Liver (tissue), 9 donors: ENCODE results near the gene TGM2. TPM values are rescaled to one million over a fixed set of nuclear protein-coding genes. Genes with fewer than 3 reads are reported as not detected.

Experiments
- DNase-seq: peaks from one replicate; pipeline ENCODE4 v3.0.0-alpha.2; 2017; ENCODE audit warnings: low spot score
- H3K27ac ChIP-seq, 2 donors: one replicate each; pipeline ENCODE4 v1.7.0; 2013; ENCODE audit warnings: inconsistent platforms in 2 of 2, low read length in 2 of 2, control low read depth in 1 of 2, low read depth in 1 of 2, mild to moderate bottlenecking in 1 of 2
- H3K27me3 ChIP-seq, 4 donors: one replicate each; pipeline versions ENCODE4 v1.6.1 to v1.7.0; 2013; ENCODE audit warnings: low read length in 3 of 4, inconsistent platforms in 1 of 4, mild to moderate bottlenecking in 1 of 4, moderate library complexity in 1 of 4; ENCODE audit not compliant: control insufficient read depth in 4 of 4, insufficient read depth in 4 of 4
- H3K36me3 ChIP-seq, 4 donors: one replicate each; pipeline versions ENCODE4 v1.6.1 to v1.7.0; 2013; ENCODE audit warnings: low read length in 3 of 4, mild to moderate bottlenecking in 3 of 4, low read depth in 1 of 4, moderate library complexity in 1 of 4; ENCODE audit not compliant: control insufficient read depth in 4 of 4, insufficient read depth in 3 of 4
- H3K4me1 ChIP-seq, 4 donors: one replicate each; pipeline versions ENCODE4 v1.6.1 to v1.7.0; 2013; ENCODE audit warnings: low read length in 3 of 4, mild to moderate bottlenecking in 3 of 4, moderate library complexity in 1 of 4; ENCODE audit not compliant: control insufficient read depth in 4 of 4, insufficient read depth in 4 of 4
- H3K4me3 ChIP-seq, 3 donors: one replicate each; pipeline versions ENCODE4 v1.6.1 to v1.7.0; 2013; ENCODE audit warnings: low read length in 3 of 3, control low read depth in 1 of 3, low read depth in 1 of 3, mild to moderate bottlenecking in 1 of 3
- H3K9ac ChIP-seq, 2 donors: one replicate each; pipeline ENCODE4 v1.7.0; 2013; ENCODE audit warnings: low read length in 2 of 2, mild to moderate bottlenecking in 2 of 2, moderate library complexity in 2 of 2, control low read depth in 1 of 2, low read depth in 1 of 2
- H3K9me3 ChIP-seq, 4 donors: one replicate each; pipeline versions ENCODE4 v1.6.1 to v1.7.0; 2013; ENCODE audit warnings: low read length in 3 of 4; ENCODE audit not compliant: control insufficient read depth in 4 of 4
- ATF3 ChIP-seq: IDR thresholded peaks from 2 replicates; pipeline ENCODE4 v1.6.1; 2016; ENCODE audit warnings: antibody characterized with exemption
- CTCF ChIP-seq: fragments of 150-350 bp; IDR thresholded peaks from 2 replicates; pipeline ENCODE4 v1.5.1; 2017; ENCODE audit warnings: improper control_type of control experiment, low read depth, low read length; ENCODE audit not compliant: missing input control
- EGR1 ChIP-seq, 2 donors: IDR thresholded peaks; 2 replicates each; pipeline ENCODE4 v1.6.1; 2016 to 2018; ENCODE audit warnings: antibody characterized with exemption in 2 of 2, low read depth in 2 of 2
- FOXA1 ChIP-seq: IDR thresholded peaks from 2 replicates; pipeline ENCODE4 v1.6.1; 2016; ENCODE audit warnings: antibody characterized with exemption
- FOXA2 ChIP-seq: IDR thresholded peaks from 2 replicates; pipeline ENCODE4 v1.6.1; 2016; ENCODE audit warnings: antibody characterized with exemption
- GABPA ChIP-seq, 2 donors: IDR thresholded peaks in 1 of 2; conservative IDR thresholded peaks in 1 of 2; 2 replicates each; pipeline ENCODE4 v1.6.1; 2016; ENCODE audit warnings: antibody characterized with exemption in 2 of 2, mild to moderate bottlenecking in 1 of 2, moderate library complexity in 1 of 2
- HNF4G ChIP-seq: IDR thresholded peaks from 2 replicates; pipeline ENCODE4 v1.6.1; 2016; ENCODE audit warnings: antibody characterized with exemption
- JUND ChIP-seq, 2 donors: IDR thresholded peaks; 2 replicates each; pipeline ENCODE4 v1.6.1; 2016; ENCODE audit warnings: antibody characterized with exemption in 2 of 2
- MAX ChIP-seq: IDR thresholded peaks from 2 replicates; pipeline ENCODE4 v1.6.1; 2016; ENCODE audit warnings: antibody characterized with exemption
- NR2F2 ChIP-seq: IDR thresholded peaks from 2 replicates; pipeline ENCODE4 v1.6.1; 2016; ENCODE audit warnings: antibody characterized with exemption
- REST ChIP-seq: IDR thresholded peaks from 2 replicates; pipeline ENCODE4 v1.6.1; 2016; ENCODE audit warnings: antibody characterized with exemption, mild to moderate bottlenecking
- RXRA ChIP-seq, 2 donors: IDR thresholded peaks; 2 replicates each; pipeline ENCODE4 v1.6.1; 2017 to 2018; ENCODE audit warnings: antibody characterized with exemption in 2 of 2, mild to moderate bottlenecking in 1 of 2
- SP1 ChIP-seq: IDR thresholded peaks from 2 replicates; pipeline ENCODE4 v1.6.1; 2018; ENCODE audit warnings: antibody characterized with exemption, mild to moderate bottlenecking
- TAF1 ChIP-seq: conservative IDR thresholded peaks from 2 replicates; pipeline ENCODE4 v1.6.1; 2016; ENCODE audit warnings: antibody characterized with exemption, mild to moderate bottlenecking
- YY1 ChIP-seq: IDR thresholded peaks from 2 replicates; pipeline ENCODE4 v1.6.1; 2016; ENCODE audit warnings: antibody characterized with exemption, mild to moderate bottlenecking
- ZBTB33 ChIP-seq: IDR thresholded peaks from 2 replicates; pipeline ENCODE4 v1.6.1; 2016; ENCODE audit warnings: antibody characterized with exemption
- WGBS: extraction: QIAGEN DNeasy Blood & Tissue Kit; methylation state at CpG from one replicate; pipeline ENCODE4 v1.1.7; 2013; 5-methylcytosine and 5-hydroxymethylcytosine counted together
- polyA plus RNA-seq, 2 donors: library from polyadenylated mRNA; stranded (reverse) in 1 of 2; unstranded in 1 of 2; fragments of 200-250 nt in 1 of 2; fragments of >200 nt in 1 of 2; fragmentation: Nextera tagmentation in 1 of 2; extraction: Ambion mirVana in 1 of 2; gene quantifications; one replicate each; pipeline versions ENCODE4 v1.2.1 to v1.2.3, GENCODE V29; 2013 to 2015
- total RNA-seq, 2 donors: library from RNA; depleted of rRNA; stranded (reverse); fragments of >200 nt; gene quantifications; one replicate each; pipeline ENCODE4 v1.2.3, GENCODE V29; 2014
- donor health status: healthy.
- donor health status: healthy.
- donor health status: healthy.
- donor health status: healthy.
- donor health status: healthy.

Gene TGM2
- total and polyA plus RNA-seq, 4 donors, result 106 to 375 (median 190) TPM

- Histone ChIP-seq H3K9ac (no peak overlapping the region), H3K27ac (no peak overlapping the region), H3K36me3 (no peaks in the 10 kb centered on the region), H3K4me1 (no peaks in the 10 kb centered on the region), H3K4me3 (no peak overlapping the region), H3K27me3 (no peaks in the 10 kb centered on the region), H3K9me3 (no peaks in the 10 kb centered on the region)
- DNase-seq, result no peak
- WGBS, result 93% methylated on average over 3 of the region's 3 CpGs
- no peak for TF ChIP-seq ATF3
- TF ChIP-seq HNF4G, result no peak
- no peak for TF ChIP-seq NR2F2
- TF ChIP-seq SP1, result no peak
- no peak for TF ChIP-seq MAX
- no peak for TF ChIP-seq FOXA1
- no peak for TF ChIP-seq CTCF
- no peak for TF ChIP-seq RXRA (IDR thresholded peaks at IDR 0.05)
- no peak for TF ChIP-seq JUND (IDR thresholded peaks at IDR 0.05)
- TF ChIP-seq FOXA2, result no peak
- no peak for TF ChIP-seq YY1
Measured at GRCh38 chr20:38209736-38210405, 44.8 kb upstream of the TGM2 start.

- Histone ChIP-seq H3K27me3 (no peaks in the 10 kb centered on the region), H3K36me3 (no peaks in the 10 kb centered on the region), H3K4me1 (no peaks in the 10 kb centered on the region), H3K27ac (no peak overlapping the region), H3K9ac (no peak overlapping the region), H3K4me3 (no peak overlapping the region), H3K9me3 (no peaks in the 10 kb centered on the region)
- 78% methylated on average over 4 of the region's 4 CpGs for WGBS
- peak; percentile 80 for TF ChIP-seq NR2F2
- TF ChIP-seq YY1, result no peak
- DNase-seq, result no peak
Measured at GRCh38 chr20:38209054-38209675, 44.1 kb upstream of the TGM2 start.

GRCh38 chr20:38208523-38208922, 43.5 kb upstream of the TGM2 start:
- H3K27ac ChIP-seq, result no peak overlapping the region
- no peak overlapping the region for H3K4me3 ChIP-seq
- TF ChIP-seq FOXA2 (no peak), EGR1 (IDR thresholded peaks at IDR 0.05; ENCODE audit: low read depth in 2 of 2) (no peak), JUND (IDR thresholded peaks at IDR 0.05) (no peak), REST (no peak), YY1 (no peak), TAF1 (no peak), HNF4G (no peak), NR2F2 (no peak), CTCF (no peak), GABPA (IDR thresholded peaks at IDR 0.05 in 1 of 2, conservative IDR thresholded peaks at IDR 0.05 in 1 of 2) (no peak), ZBTB33 (no peak)
- no peaks in the 10 kb centered on the region for H3K9me3 ChIP-seq
- no peaks in the 10 kb centered on the region for H3K4me1 ChIP-seq
- no peak overlapping the region for H3K9ac ChIP-seq
- DNase-seq, result no peak
- no peaks in the 10 kb centered on the region for H3K27me3 ChIP-seq
- WGBS, result 95% methylated on average over 3 of the region's 3 CpGs
- no peaks in the 10 kb centered on the region for H3K36me3 ChIP-seq
